ENCODE data around the gene ME2. TPM values are rescaled to one million over a fixed set of nuclear protein-coding genes. Genes with fewer than 3 reads are reported as not detected.

ME2 gene
- total and polyA plus RNA-seq, 11 donors = 24.5 to 91.3 (median 71.1) TPM

GRCh38 chr18:50859793-50860555 is 18.9 kb upstream of the ME2 start:
- ATAC-seq = no peak
- peaks cover 0 to 32% (median 0%) of the 10 kb centered on the region in 12 donors for H3K4me1 ChIP-seq
- H3K9me3 ChIP-seq = no peaks in the 10 kb centered on the region
- H3K27me3 ChIP-seq = no peaks in the 10 kb centered on the region
- no peak for TF ChIP-seq CTCF (IDR thresholded peaks at IDR 0.05)
- TF ChIP-seq POLR2A (IDR thresholded peaks at IDR 0.05) = no peak
- intact Hi-C loops (cut with DNase I) = loop anchor here in 1 of 10 donors (5.0 kb wide), 1 partner anchor 38 kb away; the partner anchor contains the start of gene MRO
- no peaks in the 10 kb centered on the region for H3K36me3 ChIP-seq
- DNase-seq = no peak
- H3K27ac ChIP-seq = no peak overlapping the region
- no peak overlapping the region for H3K4me3 ChIP-seq

GRCh38 chr18:50861617-50862016 is 17.3 kb upstream of the ME2 start:
- Histone ChIP-seq H3K27me3 (no peaks in the 10 kb centered on the region), H3K4me1 (peaks cover 0 to 30% (median 0%) of the 10 kb centered on the region in 12 donors), H3K9me3 (no peaks in the 10 kb centered on the region), H3K36me3 (no peaks in the 10 kb centered on the region), H3K27ac (peak overlapping the region in 2 of 12 donors; percentile 5 to 79), H3K4me3 (no peak overlapping the region)
- no peak for TF ChIP-seq CTCF (IDR thresholded peaks at IDR 0.05)
- no peak for TF ChIP-seq POLR2A (IDR thresholded peaks at IDR 0.05)
- intact Hi-C loops (cut with DNase I) = loop anchor here in 1 of 10 donors (5.0 kb wide), 1 partner anchor 39 kb away; the partner anchor contains the start of gene MRO
- ATAC-seq (no peak), DNase-seq (no peak)
- WGBS, 4 donors = 36 to 58% (median 55%) methylated on average over 1 of the region's 1 CpG

GRCh38 chr18:50862401-50862800 is 16.5 kb upstream of the ME2 start:
- TF ChIP-seq CTCF (IDR thresholded peaks at IDR 0.05) (no peak), POLR2A (IDR thresholded peaks at IDR 0.05) (no peak)
- ATAC-seq = peak; percentile 33 to 70 (median 54)
- 81 to 86% (median 83%) methylated on average over 2 of the region's 2 CpGs for WGBS, 4 donors
- H3K36me3 ChIP-seq = no peaks in the 10 kb centered on the region
- no peaks in the 10 kb centered on the region for H3K27me3 ChIP-seq
- H3K27ac ChIP-seq = peak overlapping the region in 2 of 12 donors; percentile 42 to 79
- no peak for DNase-seq
- intact Hi-C loops (cut with DNase I) = loop anchor here in 1 of 10 donors (5.0 kb wide), 1 partner anchor 40 kb away; the partner anchor contains the start of gene MRO
- no peak overlapping the region for H3K4me3 ChIP-seq
- H3K4me1 ChIP-seq = peaks cover 0 to 24% (median 0%) of the 10 kb centered on the region in 12 donors
- H3K9me3 ChIP-seq = no peaks in the 10 kb centered on the region

DNA sequence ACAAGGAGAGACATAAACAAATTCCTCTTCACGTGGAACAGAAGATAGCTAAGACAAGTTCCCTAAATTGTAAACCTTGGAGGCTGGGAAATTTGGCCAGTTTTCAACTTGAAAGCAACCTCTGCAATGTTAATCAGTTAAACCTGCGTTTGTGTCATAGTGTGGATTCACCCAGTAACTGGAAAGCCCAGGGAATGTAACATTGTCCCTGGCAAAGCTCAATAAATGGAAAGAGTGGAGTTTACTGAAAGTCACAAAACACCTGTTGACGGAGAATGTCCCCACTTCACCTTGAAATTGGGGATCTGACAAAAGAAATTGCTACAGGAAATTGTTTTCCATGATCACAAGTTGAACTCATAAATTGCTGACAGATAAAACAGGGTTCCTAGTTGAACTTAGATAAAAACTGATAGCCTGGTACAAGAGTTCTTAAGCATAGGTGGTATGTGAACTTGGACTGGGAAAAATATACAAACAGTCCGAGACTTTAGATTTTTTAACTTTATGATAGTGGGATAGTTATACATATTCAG is 15.0 kb upstream of the ME2 start:
- H3K4me1 ChIP-seq = peaks cover 0 to 22% (median 0%) of the 10 kb centered on the region in 12 donors
- no peaks in the 10 kb centered on the region for H3K27me3 ChIP-seq
- no peak overlapping the region for H3K4me3 ChIP-seq
- H3K27ac ChIP-seq = no peak overlapping the region
- 45 to 48% (median 46%) methylated on average over 4 of the region's 4 CpGs for WGBS, 4 donors
- H3K9me3 ChIP-seq = no peaks in the 10 kb centered on the region
- no peak for ATAC-seq
- TF ChIP-seq POLR2A (IDR thresholded peaks at IDR 0.05) = no peak
- no peak for TF ChIP-seq CTCF (IDR thresholded peaks at IDR 0.05)
- no peaks in the 10 kb centered on the region for H3K36me3 ChIP-seq
- intact Hi-C loops (cut with DNase I) = loop anchor here in 1 of 10 donors (5.0 kb wide), 1 partner anchor 42 kb away; the partner anchor contains the start of gene MRO
- no peak for DNase-seq
